B cell (primary cell): ENCODE data around the gene ABL1.

Experiments used
- EZH2 ChIP-seq: IDR thresholded peaks from 2 replicates; pipeline ENCODE4 v1.6.1; 2012; ENCODE audit warnings: borderline replicate concordance, low read depth, mild to moderate bottlenecking, moderate library complexity, low read length; ENCODE audit not compliant: insufficient read depth, poor library complexity, severe bottlenecking
- TF ChIP-seq, protein P1 (sequence below): fragments of 200-600 bp; IDR thresholded peaks from one replicate; pipeline ENCODE4 v1.8.0; 2022; ENCODE audit warnings: antibody characterized with exemption, mild to moderate bottlenecking

- TF ChIP-seq, protein P1, sequence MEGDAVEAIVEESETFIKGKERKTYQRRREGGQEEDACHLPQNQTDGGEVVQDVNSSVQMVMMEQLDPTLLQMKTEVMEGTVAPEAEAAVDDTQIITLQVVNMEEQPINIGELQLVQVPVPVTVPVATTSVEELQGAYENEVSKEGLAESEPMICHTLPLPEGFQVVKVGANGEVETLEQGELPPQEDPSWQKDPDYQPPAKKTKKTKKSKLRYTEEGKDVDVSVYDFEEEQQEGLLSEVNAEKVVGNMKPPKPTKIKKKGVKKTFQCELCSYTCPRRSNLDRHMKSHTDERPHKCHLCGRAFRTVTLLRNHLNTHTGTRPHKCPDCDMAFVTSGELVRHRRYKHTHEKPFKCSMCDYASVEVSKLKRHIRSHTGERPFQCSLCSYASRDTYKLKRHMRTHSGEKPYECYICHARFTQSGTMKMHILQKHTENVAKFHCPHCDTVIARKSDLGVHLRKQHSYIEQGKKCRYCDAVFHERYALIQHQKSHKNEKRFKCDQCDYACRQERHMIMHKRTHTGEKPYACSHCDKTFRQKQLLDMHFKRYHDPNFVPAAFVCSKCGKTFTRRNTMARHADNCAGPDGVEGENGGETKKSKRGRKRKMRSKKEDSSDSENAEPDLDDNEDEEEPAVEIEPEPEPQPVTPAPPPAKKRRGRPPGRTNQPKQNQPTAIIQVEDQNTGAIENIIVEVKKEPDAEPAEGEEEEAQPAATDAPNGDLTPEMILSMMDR = no peak
- no peak for TF ChIP-seq EZH2
Measured at GRCh38 chr9:130817914-130818313, 17.1 kb upstream of the ABL1 start.
